ENCODE results near the gene ZNF785. TPM values are rescaled to one million over a fixed set of nuclear protein-coding genes. Genes with fewer than 3 reads are reported as not detected.

The ZNF785 gene
- total RNA-seq, 1 donor from 2014 or later: 7.6 TPM

- peak; percentile 85 for DNase-seq (ENCODE audit: low read depth)
- TF ChIP-seq CTCF (conservative IDR thresholded peaks at IDR 0.05; ENCODE audit: low read depth, low read length): no peak
- peak within 1 kb of the TSS; percentile 81 for H3K4me3 ChIP-seq (ENCODE audit: low read depth, low read length)
Observed at GRCh38 chr16:30609926-30610839, 24.7 kb upstream of the ZNF785 start, which contains the start of gene ZNF689. Gene ZNF689 (minus strand): TSS chr16:30610389. CDS start chr16:30610041, 348 bp downstream.

- DNase-seq (ENCODE audit: low read depth): no peak
- TF ChIP-seq CTCF (conservative IDR thresholded peaks at IDR 0.05; ENCODE audit: low read depth, low read length): no peak
- H3K4me3 ChIP-seq (ENCODE audit: low read depth, low read length): peak overlapping the region; percentile 81
Observed at GRCh38 chr16:30609002-30609925, 23.8 kb upstream of the ZNF785 start.

- no peak for DNase-seq (ENCODE audit: low read depth)
- no peak overlapping the region for H3K4me3 ChIP-seq (ENCODE audit: low read depth, low read length)
- TF ChIP-seq CTCF (conservative IDR thresholded peaks at IDR 0.05; ENCODE audit: low read depth, low read length): no peak
Observed at GRCh38 chr16:30606004-30606403, 20.5 kb upstream of the ZNF785 start.

- DNase-seq (ENCODE audit: low read depth): no peak
- no peak for TF ChIP-seq CTCF (conservative IDR thresholded peaks at IDR 0.05; ENCODE audit: low read depth, low read length)
- H3K4me3 ChIP-seq (ENCODE audit: low read depth, low read length): no peak overlapping the region
Observed at GRCh38 chr16:30605158-30605557, 19.7 kb upstream of the ZNF785 start.

GRCh38 chr16:30604316-30604947, 18.9 kb upstream of the ZNF785 start:
- no peak for DNase-seq (ENCODE audit: low read depth)
- TF ChIP-seq CTCF (conservative IDR thresholded peaks at IDR 0.05; ENCODE audit: low read depth, low read length): no peak
- no peak overlapping the region for H3K4me3 ChIP-seq (ENCODE audit: low read depth, low read length)

- TF ChIP-seq CTCF (conservative IDR thresholded peaks at IDR 0.05; ENCODE audit: low read depth, low read length): no peak
- no peak overlapping the region for H3K4me3 ChIP-seq (ENCODE audit: low read depth, low read length)
- DNase-seq (ENCODE audit: low read depth): no peak
Observed at GRCh38 chr16:30603945-30604315, 18.4 kb upstream of the ZNF785 start.

All from epithelial cell of proximal tubule (primary cell).